ENCODE results near the gene HNRNPUL1. TPM values are rescaled to one million over a fixed set of nuclear protein-coding genes. Genes with fewer than 3 reads are reported as not detected.

Gene HNRNPUL1
- total RNA-seq, 1 experiment from 2014 or later, result 315 TPM

- DNase-seq, result peak; percentile 92
- H2BK15ac ChIP-seq (ENCODE audit: low read depth, low read length), result no peak overlapping the region
- WGBS (ENCODE audit: extremely low coverage, insufficient read length, low lambda C conversion rate), result no CpG with 5 or more reads among the region's 10 CpGs
- H3K27me3 Mint-ChIP-seq (ENCODE audit: low read depth), result peaks cover 1% of the 10 kb centered on the region; the same call in 1 of the 2 replicates
- H3K79me2 ChIP-seq (ENCODE audit: insufficient read depth, low read length), result no peaks in the 10 kb centered on the region
- H3K27ac Mint-ChIP-seq, result 0 out of 7 replicates have a peak overlapping the region, but pooled peaks of 1 of the 3 experiments have one; percentile 28
- no peak overlapping the region for H2AK5ac ChIP-seq (ENCODE audit: insufficient read length, low read length)
- peaks cover 38 to 41% of the 10 kb centered on the region in 2 experiments for H3K4me1 Mint-ChIP-seq
- no peaks in the 10 kb centered on the region; a peak in 1 of 5 replicates for H3K9me3 Mint-ChIP-seq
- H3K4me1 ChIP-seq (ENCODE audit: insufficient read depth, low read length), result peaks cover 10% of the 10 kb centered on the region; the same call in 1 of the 2 replicates
- TF ChIP-seq CTCF (conservative IDR thresholded peaks at IDR 0.05), result peak; percentile 77
- no peak overlapping the region for H4K91ac ChIP-seq (ENCODE audit: insufficient read length, low read depth, low read length)
- H4K20me1 ChIP-seq (ENCODE audit: control insufficient read depth, insufficient read depth, insufficient read length), result no peaks in the 10 kb centered on the region
- H3K23ac ChIP-seq (ENCODE audit: insufficient read length, low read depth, low read length), result no peak overlapping the region
- no peaks in the 10 kb centered on the region for H3K79me1 ChIP-seq (ENCODE audit: insufficient read depth, low read depth, low read length, poor library complexity, severe bottlenecking)
- no peaks in the 10 kb centered on the region for H3K27me3 ChIP-seq (ENCODE audit: insufficient read depth, low read length)
- no peak overlapping the region for H2AFZ ChIP-seq (ENCODE audit: low read length)
- no peak overlapping the region for H3T11ph ChIP-seq (ENCODE audit: low read length)
- H3K18ac ChIP-seq (ENCODE audit: insufficient read length, low read depth, low read length), result no peak overlapping the region
- H3K4me3 Mint-ChIP-seq, result no peak overlapping the region; a peak in 1 of 5 replicates
- no peak overlapping the region for H3K4ac ChIP-seq (ENCODE audit: low read depth, low read length)
- H2BK20ac ChIP-seq (ENCODE audit: low read depth, low read length, poor library complexity, severe bottlenecking), result no peak overlapping the region
- no peak overlapping the region for H4K8ac ChIP-seq (replicated peaks; ENCODE audit: insufficient read length, low read depth, low read length)
- no peak overlapping the region for H3K4me2 ChIP-seq (ENCODE audit: insufficient read depth, insufficient read length, low read length)
- H2BK120ac ChIP-seq (ENCODE audit: low read depth, low read length, poor library complexity, severe bottlenecking), result no peak overlapping the region
- H3K9me3 ChIP-seq (ENCODE audit: control insufficient read depth, low read depth, low read length), result no peaks in the 10 kb centered on the region
- no peak overlapping the region for H2BK5ac ChIP-seq (ENCODE audit: insufficient read length, low read length)
- no peak overlapping the region for H2BK12ac ChIP-seq (ENCODE audit: insufficient read length, low read depth, low read length)
- no peak overlapping the region for H4K5ac ChIP-seq (ENCODE audit: insufficient read length, low read depth, low read length)
- H3K27ac ChIP-seq (ENCODE audit: insufficient read length, low read depth, low read length), result no peak overlapping the region
- H3K56ac ChIP-seq (ENCODE audit: insufficient read length, low read depth, low read length), result no peak overlapping the region
- H3K9ac ChIP-seq (ENCODE audit: extremely low read depth, insufficient read length, low read length), result no peak overlapping the region
- H3K36me3 Mint-ChIP-seq (ENCODE audit: insufficient read depth in 1 of 3, low read depth in 3 of 3), result peaks cover 15 to 55% (median 47%) of the 10 kb centered on the region in 3 experiments
- no peak overlapping the region for H3K14ac ChIP-seq (ENCODE audit: insufficient read depth, low read length)
- H3K23me2 ChIP-seq (ENCODE audit: insufficient read length, low read depth, low read length, poor library complexity, severe bottlenecking), result peaks cover 14% of the 10 kb centered on the region
Measured at GRCh38 chr19:41321600-41322270, 57.6 kb downstream of the HNRNPUL1 start.

All from H9 (cell line).